ENCODE results near the gene ANKRD37.

GRCh38 chr4:185383451-185383850 is 13.2 kb upstream of the ANKRD37 start:
- no peak for TF ChIP-seq EP300 (IDR thresholded peaks at IDR 0.05)
- TF ChIP-seq CTCF (IDR thresholded peaks at IDR 0.05), result no peak
- TF ChIP-seq POLR2AphosphoS5 (IDR thresholded peaks at IDR 0.05), result no peak
- no peak for TF ChIP-seq POLR2A (IDR thresholded peaks at IDR 0.05)
